SH-SY5Y (cell line): ENCODE results near the gene MBD2.

Experiments used
- GATA2 ChIP-seq: IDR thresholded peaks from 2 replicates; pipeline ENCODE4 v1.6.1; 2011; ENCODE audit warnings: mild to moderate bottlenecking, low read depth, low read length
- GATA3 ChIP-seq: IDR thresholded peaks from 2 replicates; pipeline ENCODE4 v1.6.1; 2011; ENCODE audit warnings: low read depth, mild to moderate bottlenecking, low read length, moderate library complexity

Gene MBD2

DNA sequence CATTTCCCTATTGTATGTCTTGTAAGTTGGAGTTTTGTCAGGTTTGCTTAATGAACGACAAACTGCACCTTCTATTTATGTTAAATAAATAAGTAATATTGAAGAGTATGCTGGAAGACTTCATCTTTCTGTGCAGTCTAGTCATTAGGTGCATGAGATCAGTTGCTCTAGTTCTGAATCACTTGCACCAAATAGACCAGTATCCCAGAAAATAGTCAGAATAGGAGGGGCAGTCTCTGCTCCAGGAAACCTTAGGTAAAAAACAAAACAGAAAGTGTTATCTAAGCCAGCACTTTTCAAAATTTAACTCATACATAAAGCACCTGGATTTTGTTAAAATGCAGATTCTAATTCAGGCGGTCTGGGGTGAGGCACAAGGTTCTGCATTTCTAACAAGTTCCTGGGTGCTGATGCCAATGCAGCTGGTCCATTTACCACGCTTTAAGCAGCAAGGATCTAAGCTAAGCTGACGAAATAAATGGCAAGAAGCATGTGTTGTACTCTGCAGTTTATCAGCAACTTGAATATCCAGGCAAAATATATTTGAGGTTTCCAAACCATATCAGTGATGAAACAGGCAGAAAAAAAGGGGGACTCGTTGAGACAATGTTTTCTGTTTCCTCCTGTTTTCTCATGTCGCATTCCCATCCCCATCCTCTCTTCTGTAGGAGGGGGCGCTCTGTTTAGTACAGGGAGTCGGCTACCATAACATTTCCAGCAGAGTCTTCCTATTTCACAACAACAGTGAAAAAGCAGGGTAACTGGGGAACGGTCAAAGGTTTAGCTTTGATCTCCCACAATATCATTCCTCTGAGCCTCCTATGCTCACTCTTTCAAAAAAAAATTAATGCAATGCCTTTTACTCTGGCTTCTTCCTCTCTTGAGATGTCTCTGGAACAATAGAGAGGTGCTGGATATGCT, 106.4 kb downstream of the MBD2 start:
- TF ChIP-seq GATA2 (no peak), GATA3 (no peak)

DNA sequence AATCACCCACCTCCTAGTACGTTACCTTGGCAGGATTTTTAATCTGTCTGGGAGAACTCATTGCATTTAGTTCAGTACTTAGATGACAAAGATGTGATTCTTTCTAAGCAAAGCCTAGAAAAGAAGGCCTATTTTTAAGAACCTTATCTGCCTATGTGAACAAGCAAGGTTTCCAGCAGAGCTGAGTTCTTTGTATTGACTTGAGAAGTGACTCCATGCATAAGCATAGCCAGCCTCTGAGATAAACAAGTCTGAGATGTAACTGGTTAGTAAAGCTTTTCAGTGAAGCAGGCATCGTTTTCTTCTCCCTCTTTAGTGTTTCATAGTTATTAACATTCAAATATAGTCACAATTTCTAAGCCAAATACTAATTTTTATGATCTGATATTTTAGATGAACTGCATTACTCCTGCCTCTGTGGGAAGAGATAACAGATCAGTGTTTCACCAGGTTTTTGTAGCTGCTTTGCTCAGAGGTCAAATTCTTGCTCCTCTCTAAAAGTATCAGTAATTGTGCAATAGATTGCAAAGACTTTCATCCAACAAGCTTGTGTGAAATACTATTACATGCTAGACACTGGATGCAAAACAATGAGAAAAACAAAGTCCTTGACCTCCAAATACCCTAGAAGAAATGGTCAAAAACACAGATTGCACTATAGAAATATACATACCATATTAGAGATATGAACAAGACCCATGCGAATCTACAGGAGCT, 107.8 kb downstream of the MBD2 start:
- TF ChIP-seq GATA2 (no peak), GATA3 (no peak)

DNA sequence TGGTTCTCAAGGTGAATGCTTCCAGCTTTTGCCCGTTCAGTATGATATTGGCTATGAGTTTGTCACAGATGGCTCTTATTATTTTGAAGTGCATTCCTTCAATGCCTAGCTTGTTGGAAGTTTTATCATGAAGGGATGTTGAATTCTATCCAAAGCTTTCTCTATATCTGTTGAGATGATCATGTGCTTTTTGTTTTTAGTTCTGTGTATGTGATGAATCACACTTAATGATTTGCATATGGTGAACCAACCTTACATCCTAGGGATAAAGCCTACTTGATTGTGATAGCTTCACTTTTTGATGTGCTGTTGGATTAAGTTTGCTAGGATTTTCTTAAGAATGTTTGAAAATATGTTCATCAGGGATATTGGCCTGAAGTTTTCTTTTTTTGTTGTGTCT, 112.1 kb downstream of the MBD2 start:
- TF ChIP-seq GATA3 (no peak), GATA2 (no peak)

DNA sequence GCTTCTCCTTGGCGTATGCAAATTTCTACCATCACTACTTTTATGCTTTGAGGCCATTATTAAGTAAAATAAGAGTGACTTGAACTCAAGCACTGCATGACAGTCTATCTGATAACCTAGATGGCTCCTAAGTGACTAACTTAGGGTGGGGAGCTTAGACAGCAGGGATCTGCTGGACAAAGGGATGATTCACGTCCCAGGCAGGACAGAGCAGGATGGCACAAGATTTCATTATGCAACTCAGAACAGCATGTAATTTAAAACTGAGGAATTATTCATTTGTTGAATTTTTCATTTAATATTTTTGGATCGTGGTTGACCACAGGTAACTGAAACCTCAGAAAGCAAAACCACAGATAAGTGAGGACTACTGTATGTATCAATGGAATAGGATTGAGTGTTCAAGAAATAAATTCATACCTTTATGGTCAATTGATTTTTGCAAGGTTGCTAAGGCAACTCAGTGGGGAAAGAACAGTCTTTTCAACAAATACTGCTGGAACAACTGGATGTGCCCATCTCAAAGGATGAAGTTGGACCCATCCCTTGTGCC, 115.3 kb downstream of the MBD2 start:
- no peak for TF ChIP-seq GATA2
- TF ChIP-seq GATA3: no peak

DNA sequence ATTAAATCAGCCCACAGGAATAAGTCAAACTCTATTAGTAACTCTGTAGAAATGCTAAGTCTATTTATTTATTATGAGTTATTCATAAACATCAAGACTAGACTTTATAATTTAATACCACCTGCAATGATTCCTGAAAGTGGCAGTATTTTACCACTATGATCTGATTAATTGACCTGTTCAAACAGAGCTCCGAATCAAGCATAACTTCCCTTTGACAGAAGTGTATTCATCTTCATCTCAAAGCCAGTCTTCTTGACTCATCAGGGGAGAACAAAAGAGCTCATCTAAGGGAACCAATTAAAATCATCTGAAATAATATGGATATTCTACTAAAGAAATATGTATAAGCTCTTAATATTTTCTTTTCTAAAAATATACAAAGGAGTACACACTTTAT, 122.3 kb downstream of the MBD2 start:
- TF ChIP-seq GATA3 (no peak), GATA2 (no peak)
